Heart left ventricle (tissue), 13 donors: Measurements from ENCODE around the gene PDCD7.

ENCODE experiments used
- CTCF ChIP-seq, 12 donors: fragments of 200-600 bp; sonication (generic) in 4 of 12; IDR thresholded peaks; one replicate each; pipeline versions ENCODE4 v1.5.0 to v1.8.0; 2018 to 2022; ENCODE audit warnings: antibody characterized with exemption in 12 of 12, mild to moderate bottlenecking in 5 of 12
- POLR2A ChIP-seq, 2 donors: fragments of 450-650 bp; IDR thresholded peaks; one replicate each; pipeline ENCODE4 v1.6.1; 2017; ENCODE audit warnings: antibody characterized with exemption in 2 of 2, mild to moderate bottlenecking in 2 of 2, moderate library complexity in 2 of 2
- donor health status: ischemic (EF 13 %, LVEDD 7.1; RV severe dilation, severe dysfunction).
- donor health status: DM: no; HTN: yes; CAD: no.
- donor health status: DM: no; HTN: no; CAD: no.
- donor health status: ischemic (EF 25% LVEDD 6.9; RV normal size, moderate dysfunction).
- donor health status: ischemic (EF 25% LVEDD 5.7; RV mildly dilated, moderate dysfunction).
- donor health status: ischemic (EF 35%, LVEDD 5.7; RV mildly dilated, moderate dysfunction).
- donor health status: nonischemic (EF 11% LVEDD 7.7; RV severe dilation, severe dysfunction).
- donor health status: DM: yes; HTN: yes; CAD: no.
- donor health status: PGD.
- donor health status: ischemic (EF 29% LVEDD 5.4; RV normal size, mild dysfunction).
- donor health status: nonischemic (EF 23%, LVEDD 6.1; RV moderate dilation, normal function).

GRCh38 chr15:65164139-65164538 lies 30.5 kb upstream of the PDCD7 start:
- no peak for TF ChIP-seq POLR2A (IDR thresholded peaks at IDR 0.05)
- TF ChIP-seq CTCF (IDR thresholded peaks at IDR 0.05): no peak
